GM12874 (cell line): ENCODE results near the gene TESK2.

Experiments
- CTCF ChIP-seq: IDR thresholded peaks from 2 replicates; pipeline ENCODE4 v1.5.1; 2011; ENCODE audit warnings: low read depth, mild to moderate bottlenecking, control low read depth, low read length, moderate library complexity; ENCODE audit not compliant: insufficient read depth

The TESK2 gene

GRCh38 chr1:45339789-45340558, 151.0 kb downstream of the TESK2 start, which contains the start of the genes MUTYH and TOE1:
Gene MUTYH, minus strand, starts transcription at chr1:45340440. Its CDS starts 5,935 bp downstream, at chr1:45334505.
Gene TOE1, plus strand, starts transcription at chr1:45340170. Its CDS starts 83 bp downstream, at chr1:45340253.
- no peak for TF ChIP-seq CTCF

- no peak for TF ChIP-seq CTCF
Observed at GRCh38 chr1:45337630-45338325, 153.2 kb downstream of the TESK2 start.

- TF ChIP-seq CTCF: no peak
Observed at GRCh38 chr1:45335855-45336324, 155.1 kb downstream of the TESK2 start.

- TF ChIP-seq CTCF: no peak
Observed at GRCh38 chr1:45334308-45335245, 156.4 kb downstream of the TESK2 start.

GRCh38 chr1:45332346-45332720, 158.6 kb downstream of the TESK2 start:
- TF ChIP-seq CTCF: no peak

GRCh38 chr1:45331436-45332345, 159.3 kb downstream of the TESK2 start:
- no peak for TF ChIP-seq CTCF
